Skin of body (tissue), 2 donors: ENCODE data around the gene MMP7. TPM values are rescaled to one million over a fixed set of nuclear protein-coding genes. Genes with fewer than 3 reads are reported as not detected.
"Not testable (repeated sequence)": the region's sequence is repeated elsewhere in the genome, so short reads cannot be mapped to it uniquely, and the experiment has no call there.

Experiments used
- DNase-seq: peaks from one replicate; lab custom pipeline; 2025; lab: John Stamatoyannopoulos, UW
- total RNA-seq: library from RNA; depleted of rRNA; stranded (reverse); fragments of >200 nt; gene quantifications from one replicate; pipeline ENCODE4 v1.2.3, GENCODE V29; 2014

MMP7 gene
- total RNA-seq, 1 donor from 2014 or later = 3.6 TPM

DNA sequence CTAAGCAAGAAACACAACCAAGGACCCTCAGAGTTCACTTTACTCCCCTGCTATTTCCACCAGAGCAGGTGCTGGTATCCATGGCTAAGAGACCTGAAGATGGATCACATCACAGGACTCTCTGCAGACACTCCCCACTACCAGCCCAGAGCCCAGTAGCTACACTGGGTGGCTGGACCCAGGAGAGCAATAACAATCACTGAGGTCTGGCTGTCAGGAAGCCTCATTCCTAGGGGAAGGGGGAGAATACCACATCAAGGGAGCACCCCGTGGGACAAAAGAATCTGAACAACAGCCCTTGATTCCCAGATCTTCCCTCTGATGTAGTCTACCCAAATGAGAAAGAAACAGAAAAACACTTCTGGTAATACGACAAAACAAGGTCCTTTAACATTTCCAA is 9.0 kb upstream of the MMP7 start:
- DNase-seq = no peak

DNA sequence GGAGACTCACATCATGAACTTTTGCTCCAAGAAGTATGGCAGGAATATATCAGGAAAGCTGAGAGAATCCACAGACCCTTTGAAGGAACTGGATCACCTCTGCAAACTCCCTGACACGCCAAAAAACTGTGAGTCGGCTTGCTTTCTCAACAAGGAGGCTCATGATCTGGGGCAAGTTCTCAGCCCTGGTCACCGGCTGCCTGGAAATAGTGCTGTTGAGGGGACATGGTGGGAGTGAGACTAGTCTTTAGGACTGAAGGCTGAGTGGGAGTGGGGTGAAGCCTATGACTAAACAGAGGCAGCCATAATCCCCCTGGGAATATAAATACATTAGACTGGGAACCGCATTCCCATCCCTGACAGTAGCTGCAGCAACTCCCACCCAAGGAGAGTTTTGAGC is 8.4 kb upstream of the MMP7 start:
- no peak for DNase-seq

DNA sequence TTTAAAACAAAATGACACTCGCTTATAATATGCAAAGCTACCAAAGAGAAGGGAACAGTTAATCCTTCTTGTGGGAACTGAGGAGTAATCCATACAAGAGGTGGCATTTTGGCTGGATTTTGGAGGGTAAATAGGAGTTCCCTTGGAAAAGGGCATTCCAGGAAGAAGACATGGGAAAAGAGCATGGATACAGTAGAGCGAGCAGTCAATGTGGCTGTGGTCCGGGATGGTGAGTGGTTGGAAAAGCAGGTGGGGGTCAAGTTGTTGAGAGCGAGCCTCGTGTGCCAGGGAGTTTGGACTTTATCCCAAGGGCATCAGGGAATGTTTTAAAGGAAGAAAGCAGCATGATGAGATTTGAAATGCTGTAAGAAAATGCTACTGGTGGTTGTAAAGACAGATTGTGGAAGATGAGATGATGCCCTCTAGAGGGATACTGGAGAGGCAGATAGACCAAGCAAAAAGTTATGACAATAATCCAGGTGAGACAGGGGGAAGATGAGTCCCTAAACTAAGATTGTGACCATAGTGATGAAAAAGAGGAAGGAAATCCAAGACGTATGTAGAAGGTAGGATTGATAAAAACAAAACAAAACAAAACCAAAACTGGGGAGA is 3.8 kb upstream of the MMP7 start:
- no peak for DNase-seq

DNA sequence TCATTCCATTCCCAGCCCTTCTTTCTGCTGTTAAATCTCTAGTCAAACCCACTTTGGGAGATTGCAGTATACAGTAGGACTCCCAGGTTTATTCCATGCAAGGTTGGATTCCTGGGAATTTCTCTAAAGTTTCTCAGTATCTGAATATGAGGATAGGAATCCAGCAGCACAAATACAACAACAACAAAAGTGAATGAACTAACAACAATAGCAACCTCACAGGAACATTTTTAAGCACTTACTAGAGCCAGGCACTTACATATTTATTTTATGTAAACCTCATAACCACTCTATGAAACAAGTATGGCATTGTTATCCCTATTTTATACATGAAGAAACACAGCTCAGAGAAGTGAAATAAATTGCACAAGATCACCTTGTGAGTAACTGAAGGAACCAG is 1.9 kb downstream of the MMP7 start:
- DNase-seq = no peak

DNA sequence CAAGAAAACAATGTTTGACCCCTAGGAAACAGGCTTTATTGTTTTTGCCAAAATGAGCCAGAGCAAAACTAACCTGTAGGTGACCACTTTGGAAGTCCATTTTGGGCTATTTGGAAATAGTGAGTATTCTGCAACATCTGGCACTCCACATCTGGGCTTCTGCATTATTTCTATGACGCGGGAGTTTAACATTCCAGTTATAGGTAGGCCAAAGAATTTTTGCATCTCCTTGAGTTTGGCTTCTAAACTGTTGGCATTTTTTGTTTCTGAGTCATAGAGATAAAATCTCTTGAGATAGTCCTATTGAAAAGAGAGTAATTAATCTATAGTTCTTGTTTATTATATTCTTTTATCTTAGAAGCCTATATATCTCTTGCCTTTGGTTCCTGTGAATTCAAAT is 2.9 kb downstream of the MMP7 start:
- DNase-seq = no peak

DNA sequence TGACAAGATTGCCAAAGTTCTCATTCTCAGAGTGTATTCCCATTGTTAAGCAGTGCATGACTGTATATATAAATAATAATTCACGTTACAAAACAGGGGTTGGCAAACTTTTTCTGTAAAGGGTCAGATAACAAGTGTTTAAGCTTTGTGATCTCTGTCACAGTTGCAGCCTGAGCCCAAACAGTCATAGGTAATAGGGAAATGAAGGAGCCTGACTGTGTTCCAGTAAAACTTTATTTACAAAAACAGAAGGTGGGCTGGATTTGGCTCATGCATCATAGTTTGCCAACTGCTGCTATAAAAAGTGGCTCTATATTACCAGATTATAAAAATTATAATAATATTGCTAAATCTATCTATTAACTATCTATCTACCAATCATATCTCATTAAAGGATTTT is 3.5 kb downstream of the MMP7 start:
- no peak for DNase-seq

DNA sequence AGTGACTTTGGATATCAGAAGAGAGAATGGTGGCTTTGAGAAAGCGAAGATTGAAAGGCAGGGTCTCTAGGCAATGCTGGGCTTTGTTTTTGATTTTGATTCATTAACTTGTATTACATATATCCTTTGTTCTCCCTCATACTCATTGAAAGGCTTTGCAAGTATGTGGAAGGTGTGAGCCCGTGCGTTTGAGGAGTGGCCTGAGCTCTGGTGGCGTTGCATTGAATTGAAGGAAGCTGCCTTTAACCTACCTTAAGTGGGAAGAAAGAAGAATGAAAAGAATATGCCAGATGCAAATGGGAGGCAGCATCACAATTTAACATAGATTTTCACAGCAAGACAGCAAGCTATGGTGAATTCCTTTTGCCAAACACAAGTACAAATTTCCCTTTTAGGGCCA is 6.7 kb downstream of the MMP7 start:
- DNase-seq = no peak

DNA sequence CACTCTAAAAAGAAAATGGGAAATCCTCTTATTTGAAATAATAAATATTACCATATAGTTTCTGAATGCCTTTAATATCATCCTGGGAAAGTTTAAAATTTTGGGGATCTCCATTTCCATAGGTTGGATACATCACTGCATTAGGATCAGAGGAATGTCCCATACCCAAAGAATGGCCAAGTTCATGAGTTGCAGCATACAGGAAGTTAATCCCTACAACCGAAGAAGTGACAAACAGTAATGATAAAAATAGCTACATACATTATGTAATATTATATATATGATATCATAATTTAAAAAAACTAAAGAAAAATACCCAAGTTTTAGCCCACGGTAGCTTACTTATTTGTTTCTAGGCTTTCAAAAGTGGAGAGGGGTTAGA is 7.4 kb downstream of the MMP7 start:
- DNase-seq = no peak

DNA sequence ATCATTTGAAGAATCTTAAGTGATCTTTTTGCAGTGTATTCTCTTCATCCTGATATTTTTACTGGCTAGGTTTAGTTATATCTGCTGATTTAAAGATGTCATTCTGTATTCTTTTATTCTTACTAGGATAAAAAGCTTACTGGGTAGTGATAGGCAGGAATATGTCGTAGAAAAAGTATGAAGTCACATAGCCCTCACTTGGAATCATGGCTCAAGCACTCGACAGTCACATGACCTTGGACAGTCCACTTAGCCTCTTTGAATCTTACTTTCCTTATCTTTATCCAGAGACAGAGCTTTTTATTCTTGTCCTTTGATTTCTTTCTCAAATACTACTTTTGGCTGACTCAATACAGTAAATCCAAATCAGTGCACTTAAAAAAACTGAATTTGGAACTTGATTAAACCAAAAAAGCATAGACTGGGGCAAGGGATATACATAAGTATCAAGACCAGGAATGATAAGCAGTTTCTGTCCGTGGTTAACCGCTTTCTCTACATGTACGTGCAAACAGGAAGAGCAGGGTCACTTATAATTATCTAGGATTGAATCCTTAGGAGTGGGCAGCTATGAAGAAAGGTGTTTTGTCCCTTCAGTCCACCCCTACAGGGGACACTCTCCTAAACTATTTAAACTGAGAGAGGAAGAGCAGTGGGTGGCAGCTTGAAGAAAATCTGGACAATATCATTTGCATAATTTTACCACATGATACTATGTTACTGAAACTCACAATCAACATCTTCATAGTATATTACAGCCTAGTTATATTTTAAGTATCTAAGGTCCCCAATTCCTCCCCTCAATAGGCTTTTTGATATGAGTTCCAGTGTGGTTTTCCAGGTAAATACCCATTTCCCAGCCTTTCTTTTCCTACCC is 8.0 kb downstream of the MMP7 start:
- no peak for DNase-seq

DNA sequence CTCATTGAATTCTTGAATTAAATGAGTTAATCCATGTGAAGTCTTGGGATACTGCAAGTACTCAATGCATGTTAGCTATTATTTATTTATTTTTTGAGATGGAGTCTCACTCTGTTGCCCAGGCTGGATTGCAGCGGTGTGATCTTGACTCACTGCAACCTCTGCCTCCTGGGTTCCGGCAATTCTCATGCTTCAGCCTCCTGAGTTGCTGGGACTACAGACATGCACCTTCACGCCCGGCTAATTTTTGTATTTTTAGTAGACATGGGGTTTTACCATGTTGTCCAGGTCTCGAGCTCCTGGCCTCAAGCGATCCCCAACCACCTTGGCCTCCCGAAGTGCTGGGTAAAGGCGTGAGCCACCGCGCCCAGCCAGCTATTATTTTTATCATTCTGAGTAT is 9.4 kb downstream of the MMP7 start:
- DNase-seq = no peak

DNA sequence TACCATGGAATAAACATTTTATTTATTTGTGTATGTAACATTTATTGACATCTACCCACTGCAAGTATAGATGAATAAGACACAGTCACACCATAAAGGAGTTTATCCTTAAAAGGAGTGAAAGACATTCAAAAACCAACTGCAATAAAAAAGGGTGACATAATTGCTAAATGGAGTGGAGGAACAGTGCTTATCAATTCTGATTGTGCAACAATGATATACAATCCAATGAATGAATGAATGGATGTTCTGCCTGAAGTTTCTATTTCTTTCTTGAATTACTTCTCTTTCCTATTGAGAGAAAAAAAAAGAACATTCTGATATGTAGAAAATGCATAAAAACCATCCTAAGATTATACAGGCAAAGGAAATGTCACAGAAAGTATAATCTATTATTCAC is 10.0 kb downstream of the MMP7 start:
- no peak for DNase-seq

DNA sequence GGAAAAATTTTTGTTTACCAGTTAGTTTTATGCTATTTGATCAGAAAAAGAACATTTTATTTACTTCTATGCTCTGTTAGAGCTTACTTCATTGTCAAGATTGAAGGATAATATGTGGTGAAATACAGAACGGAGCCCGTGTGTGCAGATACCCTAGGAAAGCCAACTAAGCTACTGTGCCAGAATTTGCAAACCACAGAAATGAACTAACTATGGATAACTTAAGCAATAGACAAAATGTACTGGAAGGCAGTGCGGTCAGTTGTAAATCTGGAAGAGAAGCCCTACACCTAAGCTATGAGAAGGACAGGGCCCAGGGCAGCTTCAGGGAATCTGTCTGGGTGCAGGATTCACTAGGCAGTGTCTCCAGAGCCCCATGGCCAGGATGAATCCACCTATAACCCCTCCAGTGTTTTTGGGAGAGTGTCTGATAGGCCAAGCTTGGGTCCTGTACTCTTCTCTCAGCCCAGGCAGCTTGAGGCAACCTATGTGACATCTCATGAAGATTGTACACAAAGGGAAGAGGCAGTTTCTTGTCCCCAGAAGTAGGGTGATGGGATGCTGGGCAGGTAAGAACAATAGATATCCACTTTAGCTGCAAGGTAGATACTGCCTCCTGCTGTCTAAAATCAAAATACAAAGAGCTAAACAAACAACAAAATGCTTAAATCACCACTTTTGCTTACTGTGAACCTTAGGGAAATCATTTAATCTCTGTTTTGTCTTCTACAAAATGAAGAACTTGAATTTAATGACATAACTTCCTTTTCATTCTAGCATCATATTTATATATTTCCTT is 12.1 kb downstream of the MMP7 start:
- no peak for DNase-seq

DNA sequence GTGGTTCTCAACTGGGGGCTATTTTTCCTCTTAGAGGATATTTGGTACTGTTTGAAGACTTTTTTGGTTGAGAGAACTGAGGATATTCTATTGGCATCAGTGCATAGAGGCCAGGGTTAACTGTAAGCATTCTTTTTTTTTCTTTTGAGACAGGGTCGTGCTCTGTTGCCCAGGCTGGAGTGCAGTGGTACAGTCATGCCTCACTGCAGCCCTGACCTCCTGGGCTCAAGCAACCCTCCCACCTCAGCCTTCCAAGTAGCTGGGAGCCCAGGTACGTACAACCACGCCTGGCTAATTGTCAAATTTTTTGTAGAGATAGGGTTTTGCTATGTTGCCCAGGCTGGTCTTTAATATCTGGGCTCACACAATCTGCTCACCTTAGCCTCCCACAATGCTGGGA is 12.9 kb downstream of the MMP7 start:
- DNase-seq = no peak

DNA sequence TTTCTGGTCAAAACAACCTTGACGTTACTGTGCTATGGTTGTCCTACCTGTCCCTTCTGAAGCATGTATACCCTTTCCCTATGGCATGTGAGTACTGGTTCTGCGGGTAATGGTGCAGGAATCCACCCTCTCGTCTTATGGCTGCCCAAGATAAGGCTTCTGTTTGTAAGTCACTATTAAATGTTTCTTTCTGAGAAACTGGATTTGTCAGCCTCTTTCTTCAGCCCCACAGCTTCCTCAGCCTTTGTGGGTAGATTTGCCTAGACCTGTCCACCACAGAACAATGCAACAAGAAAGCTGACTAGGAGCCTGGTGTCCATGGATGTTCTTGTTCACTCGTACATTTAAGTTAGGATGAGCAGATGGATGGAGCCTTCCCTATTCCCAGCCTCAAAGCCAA is 14.4 kb downstream of the MMP7 start:
- no peak for DNase-seq

DNA sequence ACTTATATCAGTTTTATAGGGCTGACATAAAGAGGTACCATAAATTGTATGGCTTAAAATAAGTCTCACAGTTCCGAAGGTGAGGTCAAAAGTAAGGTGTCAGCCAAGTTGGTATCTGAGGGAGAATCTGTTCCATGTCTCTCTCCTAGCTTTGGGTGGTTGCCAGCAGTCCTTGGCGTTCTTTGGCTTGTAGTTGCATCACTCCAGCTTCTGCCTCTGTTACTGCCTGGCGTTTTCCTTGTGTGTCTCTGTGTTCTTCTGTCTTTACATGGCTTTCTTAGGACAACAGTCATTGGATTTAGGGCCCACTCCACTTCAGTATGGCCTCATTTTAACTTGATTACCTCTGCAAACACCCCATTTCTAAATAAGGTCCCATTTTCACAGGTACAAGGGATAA is 16.7 kb downstream of the MMP7 start:
- DNase-seq = no peak

DNA sequence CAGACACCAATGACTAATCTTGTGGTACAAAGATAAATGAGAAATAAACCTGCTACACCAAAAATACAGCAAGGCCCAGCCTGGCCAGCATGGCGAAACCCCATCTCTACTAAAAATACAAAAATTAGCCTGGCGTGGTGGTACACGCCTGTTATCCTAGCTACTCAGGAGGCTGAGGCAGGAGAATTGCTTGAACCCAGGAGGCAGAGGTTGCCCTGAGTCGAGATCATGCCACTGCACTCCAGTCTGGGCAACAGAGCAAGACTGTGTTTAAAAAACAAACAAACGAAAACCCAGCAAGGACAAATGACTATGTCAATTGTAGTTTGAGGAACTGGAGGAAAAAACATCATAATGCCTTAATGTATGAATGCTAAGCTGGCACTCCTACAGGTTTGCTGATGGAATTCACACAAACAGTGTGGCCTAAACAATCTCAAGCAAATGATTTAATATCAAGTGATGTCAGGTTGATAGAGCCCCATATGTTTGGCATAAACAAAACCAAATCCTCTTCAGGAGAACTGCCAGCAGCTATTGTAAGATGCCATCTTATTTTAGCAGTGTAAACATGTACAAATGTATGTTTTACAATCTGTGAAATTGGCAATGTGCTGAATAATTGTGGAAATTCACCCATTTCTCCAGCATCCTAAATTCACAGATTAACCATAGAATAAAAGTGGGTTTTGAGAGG is 20.0 kb downstream of the MMP7 start:
- no peak for DNase-seq

DNA sequence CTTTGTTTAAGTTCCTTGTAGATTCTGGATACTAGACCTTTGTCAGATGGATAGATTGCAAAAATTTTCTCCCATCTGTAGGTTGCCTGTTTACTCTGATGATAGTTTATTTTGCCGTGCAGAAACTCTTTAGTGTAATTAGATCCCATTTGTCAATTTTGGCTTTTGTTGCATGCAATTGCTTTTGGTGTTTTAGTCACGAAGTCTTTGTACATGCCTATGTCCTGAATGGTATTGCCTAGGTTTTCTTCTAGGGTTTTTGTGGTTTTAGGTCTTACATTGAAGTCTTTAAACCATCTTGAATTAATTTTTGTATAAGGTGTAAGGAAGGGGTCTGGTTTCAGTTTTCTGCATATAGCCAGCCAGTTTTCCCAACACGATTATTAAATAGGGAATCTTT is 27.7 kb downstream of the MMP7 start:
- DNase-seq = not testable (repeated sequence)

DNA sequence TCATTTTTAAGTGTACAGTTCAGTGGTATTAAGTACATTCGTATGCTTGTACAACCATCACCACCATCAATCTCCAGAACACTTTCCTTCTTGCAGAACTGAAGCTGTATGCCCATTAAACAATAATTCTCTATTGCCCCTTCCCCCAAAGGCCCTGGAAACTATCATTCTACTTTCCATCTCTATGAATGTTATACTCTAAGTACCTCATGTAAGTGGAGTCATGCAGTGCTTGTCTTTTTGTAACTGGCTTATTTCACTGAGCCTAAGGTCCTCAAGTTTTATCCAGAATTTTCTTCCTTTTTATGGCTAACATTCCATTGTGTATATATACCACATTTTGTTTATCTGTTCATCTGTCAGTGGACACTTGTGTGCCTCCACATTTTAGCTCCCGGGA is 29.7 kb downstream of the MMP7 start:
- no peak for DNase-seq

DNA sequence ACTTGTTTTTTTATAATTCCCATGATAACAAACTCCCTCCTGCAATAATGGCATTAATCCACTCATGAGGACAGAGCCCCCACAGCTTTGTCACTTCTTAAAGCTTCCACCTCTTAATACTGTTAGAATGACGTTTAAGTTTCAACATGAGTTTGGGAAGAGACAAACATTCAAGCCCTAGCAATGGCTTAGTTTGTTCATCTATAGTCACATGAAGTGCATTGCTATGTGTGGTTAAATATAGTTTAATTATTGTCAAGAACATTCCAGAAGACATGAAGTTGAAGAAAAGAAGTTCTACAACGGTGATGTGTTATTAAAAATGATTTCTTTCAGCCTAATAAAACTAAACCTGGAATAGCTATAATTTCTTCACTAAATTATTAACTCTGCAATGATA is 30.6 kb downstream of the MMP7 start:
- DNase-seq = no peak

DNA sequence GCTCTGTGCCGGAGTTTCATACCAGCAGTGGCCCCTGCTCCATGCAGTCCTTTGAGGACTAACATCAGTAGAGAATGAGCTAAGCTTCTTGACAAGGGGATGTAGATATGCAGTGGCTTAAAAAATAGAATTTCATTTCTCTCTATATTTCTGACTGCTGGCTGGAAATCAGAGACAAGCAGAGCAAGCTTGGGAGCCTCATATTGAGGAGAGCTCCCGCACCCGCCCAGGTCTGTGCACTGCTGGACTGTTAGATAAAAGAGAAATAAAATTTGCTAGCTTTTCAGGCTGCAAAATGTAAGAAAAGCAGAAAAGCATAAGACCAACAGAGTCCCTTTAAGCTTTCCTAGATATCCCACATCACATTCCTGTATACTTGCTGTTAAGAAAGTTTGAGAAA is 31.4 kb downstream of the MMP7 start:
- DNase-seq = no peak

DNA sequence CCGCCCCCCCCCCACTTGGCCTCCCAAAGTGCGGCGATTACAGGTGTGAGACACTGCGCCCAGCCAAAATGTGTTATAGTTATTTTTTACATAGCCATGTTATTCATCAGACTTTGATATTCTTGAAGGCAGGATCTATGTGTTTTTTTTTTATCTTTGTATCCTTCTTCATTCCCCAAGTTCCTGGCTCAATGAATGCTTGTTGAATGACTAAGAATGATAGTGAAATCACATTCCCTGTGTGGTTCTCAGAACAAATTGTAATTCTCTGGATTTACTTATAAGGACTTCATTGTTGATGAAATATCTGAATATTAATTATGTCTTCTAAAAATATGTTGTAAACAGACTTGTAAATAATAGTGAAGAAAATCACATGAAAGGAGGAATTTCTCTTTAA is 33.5 kb downstream of the MMP7 start:
- no peak for DNase-seq
